Stimulated activated effector memory CD8-positive, alpha-beta T cell treated with anti-CD3 and anti-CD28 coated beads, Interleukin-12 subunit alpha, Interleukin-12 subunit beta, amount 100 ng/mL, for 72 hours (primary cell): ENCODE data around the gene UCP3.

Experiments
- ATAC-seq: fragments of 150-1000 bp; cut with Tn5 transposase; 2 replicates; pipeline ENCODE4 v1.10.0; 2021
- DNase-seq, 2 donors: peaks; one replicate each; pipeline ENCODE4 v3.0.0; 2021 to 2022; ENCODE audit warnings: low spot score in 2 of 2
- H3K27ac Mint-ChIP-seq: one replicate; pipeline ENCODE4 v1.8.0; 2022; ENCODE audit warnings: mild to moderate bottlenecking, mixed read lengths
- H3K36me3 Mint-ChIP-seq: one replicate; pipeline ENCODE4 v1.8.0; 2022; ENCODE audit warnings: mild to moderate bottlenecking, mixed read lengths
- H3K4me1 Mint-ChIP-seq: one replicate; pipeline ENCODE4 v1.8.0; 2022; ENCODE audit warnings: mixed read lengths
- H3K4me3 Mint-ChIP-seq: one replicate; pipeline ENCODE4 v1.8.0; 2022; ENCODE audit warnings: mild to moderate bottlenecking, mixed read lengths
- H3K9me3 Mint-ChIP-seq: one replicate; pipeline ENCODE4 v1.8.0; 2022; ENCODE audit warnings: mixed read lengths

Gene UCP3

GRCh38 chr11:74022546-74022945 is 13.7 kb upstream of the UCP3 start:
- peaks cover 36% of the 10 kb centered on the region for H3K4me1 Mint-ChIP-seq
- DNase-seq (no peak), ATAC-seq (no peak)
- H3K27ac Mint-ChIP-seq = no peak overlapping the region
- no peaks in the 10 kb centered on the region for H3K36me3 Mint-ChIP-seq
- no peak overlapping the region for H3K4me3 Mint-ChIP-seq
- no peaks in the 10 kb centered on the region for H3K9me3 Mint-ChIP-seq

DNA sequence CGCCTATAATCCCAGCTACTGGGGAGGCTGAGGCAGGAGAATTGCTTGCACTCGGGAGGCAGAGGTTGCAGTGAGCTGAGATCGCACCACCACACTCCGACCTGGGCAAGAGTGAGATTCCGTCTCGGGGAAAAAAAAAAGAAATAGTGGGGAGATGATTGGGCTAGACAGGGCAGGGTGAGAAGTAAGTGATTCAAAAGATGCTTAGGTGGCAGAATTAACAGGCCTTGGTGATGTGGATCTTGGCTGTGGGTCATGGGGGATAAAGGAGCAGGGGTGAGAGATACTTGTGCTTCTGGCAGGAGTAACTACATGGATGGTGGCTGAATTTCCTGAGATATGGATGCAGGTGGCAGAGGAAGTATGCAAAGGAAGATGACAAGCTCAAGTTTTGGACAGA is 13.1 kb upstream of the UCP3 start:
- ATAC-seq = no peak
- Mint-ChIP-seq H3K4me1 (peaks cover 41% of the 10 kb centered on the region), H3K36me3 (peaks cover 4% of the 10 kb centered on the region), H3K4me3 (no peak overlapping the region), H3K9me3 (no peaks in the 10 kb centered on the region), H3K27ac (no peak overlapping the region)
- DNase-seq = no peak

GRCh38 chr11:74020539-74020938 is 11.7 kb upstream of the UCP3 start:
- Mint-ChIP-seq H3K36me3 (peaks cover 5% of the 10 kb centered on the region), H3K27ac (no peak overlapping the region), H3K4me1 (peaks cover 43% of the 10 kb centered on the region), H3K4me3 (no peak overlapping the region), H3K9me3 (no peaks in the 10 kb centered on the region)
- ATAC-seq (no peak), DNase-seq (no peak)

GRCh38 chr11:74019860-74020259 is 11.0 kb upstream of the UCP3 start:
- ATAC-seq = peak; percentile 96
- H3K4me3 Mint-ChIP-seq = no peak overlapping the region

DNA sequence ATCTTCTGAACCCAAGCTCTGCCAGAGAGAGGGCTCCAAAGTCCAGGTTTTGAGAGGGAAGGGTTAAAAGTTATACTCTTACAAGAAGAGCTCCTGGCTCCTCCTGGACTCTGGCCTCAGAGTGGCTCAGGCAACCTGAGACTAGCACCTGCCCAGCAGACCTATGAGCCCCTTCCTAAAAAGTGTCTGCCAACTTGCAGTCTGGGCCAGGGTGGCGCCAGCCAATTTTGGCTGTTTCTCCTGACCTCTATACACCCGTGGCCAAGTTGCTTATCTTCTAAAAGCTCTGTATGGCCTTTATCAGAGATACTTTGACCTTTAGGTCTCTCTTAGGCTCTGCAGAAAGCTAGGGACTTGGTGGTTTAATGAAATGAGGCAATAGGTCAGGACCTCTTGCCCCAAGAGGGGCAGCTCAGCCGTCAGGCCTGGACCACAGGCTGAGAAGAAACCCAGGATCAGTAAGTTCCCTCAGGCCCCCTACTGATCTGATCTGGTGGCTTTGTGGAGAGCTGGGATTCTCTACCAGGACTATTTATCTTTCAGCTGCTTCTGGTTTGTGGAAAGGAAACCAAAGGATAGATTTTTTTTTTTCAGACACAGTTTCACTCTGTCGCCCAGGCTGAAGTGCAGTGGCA is 10.3 kb upstream of the UCP3 start:
- DNase-seq (no peak), ATAC-seq (no peak)
- H3K9me3 Mint-ChIP-seq = no peaks in the 10 kb centered on the region
- H3K27ac Mint-ChIP-seq = no peak overlapping the region
- no peak overlapping the region for H3K4me3 Mint-ChIP-seq
- peaks cover 44% of the 10 kb centered on the region for H3K4me1 Mint-ChIP-seq
- H3K36me3 Mint-ChIP-seq = peaks cover 5% of the 10 kb centered on the region

More at GRCh38 chr11:74019860-74020259, 11.0 kb upstream of the UCP3 start:
- Mint-ChIP-seq H3K36me3 (peaks cover 5% of the 10 kb centered on the region), H3K27ac (no peak overlapping the region), H3K4me1 (peaks cover 44% of the 10 kb centered on the region), H3K9me3 (no peaks in the 10 kb centered on the region)
- DNase-seq = peak; percentile 55 to 88

DNA sequence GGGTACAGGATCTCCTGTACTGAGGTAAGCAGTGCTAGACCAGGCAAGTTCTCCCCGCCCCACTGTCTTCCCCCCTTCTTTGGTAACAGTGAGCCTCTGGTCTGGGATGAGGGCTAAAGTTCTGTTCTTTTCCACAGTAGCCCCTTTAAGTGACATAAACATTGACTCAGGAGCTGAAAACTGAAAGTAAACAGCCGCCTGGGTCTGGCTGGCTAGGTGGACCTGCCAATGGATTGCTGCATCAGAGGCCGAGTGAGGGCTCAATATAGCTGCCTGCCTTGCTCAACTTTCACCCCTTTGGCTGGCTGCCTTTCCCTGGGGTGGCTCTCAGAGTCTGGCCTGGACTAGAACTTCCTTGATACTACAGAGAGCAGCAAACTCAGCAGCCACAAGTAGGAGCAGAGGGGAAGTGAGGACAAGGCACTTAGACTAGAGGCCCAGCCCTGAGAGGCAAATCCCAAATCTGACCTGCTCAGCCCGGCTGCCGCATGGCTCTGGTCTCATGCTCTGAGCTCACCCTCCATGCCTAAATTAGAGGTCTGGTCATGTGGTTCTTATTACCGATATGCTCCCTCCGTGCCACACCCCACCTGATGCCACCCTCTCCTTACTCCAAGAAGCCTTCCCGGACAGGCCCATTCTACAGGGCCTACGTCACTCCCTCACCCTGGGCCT is 9.6 kb upstream of the UCP3 start:
- peaks cover 40% of the 10 kb centered on the region for H3K4me1 Mint-ChIP-seq

GRCh38 chr11:74017631-74018030 is 8.7 kb upstream of the UCP3 start:
- no peak overlapping the region for H3K4me3 Mint-ChIP-seq
- no peak overlapping the region for H3K27ac Mint-ChIP-seq
- H3K9me3 Mint-ChIP-seq = no peaks in the 10 kb centered on the region
- peaks cover 5% of the 10 kb centered on the region for H3K36me3 Mint-ChIP-seq
- peaks cover 34% of the 10 kb centered on the region for H3K4me1 Mint-ChIP-seq
- DNase-seq (no peak), ATAC-seq (no peak)

More for the DNA sequence above, 9.6 kb upstream of the UCP3 start:
- no peaks in the 10 kb centered on the region for H3K9me3 Mint-ChIP-seq
- H3K27ac Mint-ChIP-seq = no peak overlapping the region
- DNase-seq = no peak
- ATAC-seq = no peak
- no peak overlapping the region for H3K4me3 Mint-ChIP-seq
- peaks cover 5% of the 10 kb centered on the region for H3K36me3 Mint-ChIP-seq

DNA sequence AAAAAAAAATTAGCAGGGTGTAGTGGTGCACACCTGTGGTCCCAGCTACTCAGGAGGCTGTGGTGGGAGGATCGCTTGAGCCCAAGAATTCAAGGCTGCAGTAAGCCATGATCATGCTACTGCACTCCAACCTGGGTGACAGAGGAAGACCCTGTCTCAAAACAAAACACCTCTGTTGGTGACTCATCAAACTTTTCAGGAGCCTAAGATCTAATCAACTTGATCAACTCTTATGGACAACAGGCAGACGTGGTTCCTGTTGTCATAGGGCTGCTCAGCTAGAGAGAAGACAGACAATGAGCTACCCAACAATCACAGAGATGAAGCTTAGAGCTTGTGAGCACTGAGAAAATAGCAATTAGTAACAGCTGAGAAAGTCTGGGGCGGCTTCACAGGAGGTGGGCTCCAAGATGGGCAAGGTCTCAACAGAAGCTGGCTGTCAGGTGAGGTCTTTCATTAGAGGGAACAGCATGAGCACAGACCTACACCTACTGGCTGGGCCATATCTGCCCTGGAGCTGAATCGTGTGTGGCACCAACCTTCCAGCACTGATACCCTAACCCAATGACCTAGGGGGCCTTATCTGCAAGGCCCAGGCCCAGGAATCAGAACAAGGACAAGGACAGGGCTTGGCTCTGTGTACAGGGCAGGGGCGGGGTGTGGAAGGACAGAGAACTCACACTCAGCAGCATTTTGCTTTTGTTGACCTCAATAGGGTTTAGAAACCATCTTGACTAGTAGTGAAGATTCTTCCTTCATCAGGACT is 7.2 kb upstream of the UCP3 start:
- H3K27ac Mint-ChIP-seq = peak overlapping the region; percentile 64
- H3K9me3 Mint-ChIP-seq = no peaks in the 10 kb centered on the region
- peaks cover 18% of the 10 kb centered on the region for H3K36me3 Mint-ChIP-seq
- peaks cover 42% of the 10 kb centered on the region for H3K4me1 Mint-ChIP-seq
- no peak overlapping the region for H3K4me3 Mint-ChIP-seq
- DNase-seq = no peak
- ATAC-seq = no peak

GRCh38 chr11:74014880-74015279 is 6.0 kb upstream of the UCP3 start:
- Mint-ChIP-seq H3K4me1 (peaks cover 55% of the 10 kb centered on the region), H3K9me3 (no peaks in the 10 kb centered on the region), H3K4me3 (no peak overlapping the region), H3K27ac (peak overlapping the region; percentile 64), H3K36me3 (peaks cover 20% of the 10 kb centered on the region)
- no peak for DNase-seq
- ATAC-seq = no peak

- Mint-ChIP-seq H3K4me3 (no peak overlapping the region), H3K4me1 (peaks cover 69% of the 10 kb centered on the region), H3K9me3 (no peaks in the 10 kb centered on the region), H3K27ac (peak overlapping the region; percentile 96), H3K36me3 (peaks cover 20% of the 10 kb centered on the region)
- no peak for ATAC-seq
- no peak for DNase-seq
Measured at GRCh38 chr11:74013141-74013540, 4.3 kb upstream of the UCP3 start.

DNA sequence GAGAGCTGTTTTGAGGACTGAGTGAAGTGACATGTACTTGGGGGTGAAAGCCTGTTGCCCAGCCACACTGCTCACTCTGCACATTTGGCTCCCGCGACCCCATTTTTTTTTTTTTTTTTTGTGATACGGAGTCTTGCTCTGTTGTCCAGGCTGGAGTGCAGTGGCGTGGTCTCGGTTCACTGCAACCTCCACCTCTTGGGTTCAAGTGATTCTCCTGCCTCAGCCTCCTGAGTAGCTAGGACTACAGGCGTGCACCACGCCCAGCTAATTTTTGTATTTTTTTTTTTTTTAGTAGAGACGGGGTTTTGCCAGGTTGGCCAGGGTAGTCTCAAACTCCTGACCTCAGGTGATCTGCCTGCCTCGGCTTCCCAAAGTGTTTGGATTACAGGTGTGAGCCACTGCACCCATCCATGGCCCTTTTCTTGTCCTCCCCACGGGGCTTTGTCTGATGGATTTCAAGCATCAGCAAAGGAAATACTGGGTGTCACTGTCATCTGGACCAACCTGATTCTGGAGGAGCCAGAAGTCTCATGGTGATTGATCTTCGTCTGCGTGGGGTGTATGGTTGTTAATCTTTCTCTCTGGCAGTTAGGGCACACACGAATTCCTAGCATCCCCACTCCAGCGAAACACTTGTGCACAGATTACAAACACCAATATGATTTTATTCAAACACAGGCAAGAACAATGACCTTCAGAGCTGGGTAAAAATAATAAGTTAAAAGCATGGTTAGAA is 3.4 kb upstream of the UCP3 start:
- Mint-ChIP-seq H3K36me3 (peaks cover 19% of the 10 kb centered on the region), H3K27ac (peak overlapping the region; percentile 96), H3K9me3 (no peaks in the 10 kb centered on the region), H3K4me3 (peak overlapping the region; percentile 47), H3K4me1 (peaks cover 67% of the 10 kb centered on the region)
- ATAC-seq = no peak
- no peak for DNase-seq

- Mint-ChIP-seq H3K27ac (peak overlapping the region; percentile 96), H3K4me1 (peaks cover 63% of the 10 kb centered on the region), H3K36me3 (peaks cover 15% of the 10 kb centered on the region), H3K4me3 (peak overlapping the region; percentile 47), H3K9me3 (no peaks in the 10 kb centered on the region)
- DNase-seq = peak in 1 of 2 donors; percentile 84
- ATAC-seq = peak; percentile 88
Measured at GRCh38 chr11:74011360-74012073, 2.6 kb upstream of the UCP3 start.

- no peaks in the 10 kb centered on the region for H3K9me3 Mint-ChIP-seq
- DNase-seq = no peak
- peak overlapping the region; percentile 47 for H3K4me3 Mint-ChIP-seq
- peaks cover 15% of the 10 kb centered on the region for H3K36me3 Mint-ChIP-seq
- no peak for ATAC-seq
- H3K27ac Mint-ChIP-seq = peak overlapping the region; percentile 96
- peaks cover 64% of the 10 kb centered on the region for H3K4me1 Mint-ChIP-seq
Measured at GRCh38 chr11:74010306-74011300, 1.7 kb upstream of the UCP3 start.
